ENCODE measurements around the gene SDCCAG8.

The SDCCAG8 gene

DNA sequence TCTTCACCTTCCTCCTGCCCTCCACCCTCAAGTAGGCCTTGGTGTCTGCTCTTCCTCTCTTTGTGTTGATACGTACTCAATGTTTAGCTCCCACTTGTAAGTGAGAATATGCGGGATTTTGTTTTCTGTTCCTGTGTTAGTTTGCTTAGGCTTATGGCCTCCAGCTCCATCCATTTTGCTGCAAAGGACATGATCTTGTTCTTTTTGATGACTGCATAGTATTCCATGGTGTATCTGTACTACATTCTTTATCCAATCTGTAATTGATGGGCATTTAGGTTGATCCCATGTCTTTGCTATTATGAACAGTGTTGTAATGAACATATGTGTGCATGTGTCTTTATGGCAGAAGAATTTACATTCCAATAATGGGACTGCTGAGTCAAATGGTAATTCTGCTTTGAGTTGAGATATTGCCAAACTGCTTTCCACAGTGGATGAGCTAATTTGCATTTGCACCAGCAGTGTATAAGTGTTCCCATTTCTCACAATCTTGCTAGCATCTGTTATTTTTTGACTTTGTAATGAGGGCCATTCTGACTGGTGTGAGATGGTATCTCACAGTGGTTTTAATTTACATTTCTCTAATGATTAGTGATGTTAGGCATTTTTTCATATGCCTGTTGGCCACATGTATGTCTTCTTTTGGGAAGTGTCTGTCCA is 272.7 kb downstream of the SDCCAG8 start:
- TF ChIP-seq EZH2 (IDR thresholded peaks at IDR 0.05) (no peak), POLR2AphosphoS5 (IDR thresholded peaks at IDR 0.05; ENCODE audit: borderline replicate concordance, low read depth, low read length) (no peak), FOXP2 (optimal IDR thresholded peaks at IDR 0.05; ENCODE audit: control extremely low read depth, extremely low read length, insufficient read depth) (no peak)
- H3K4me3 ChIP-seq: no peak overlapping the region
- H3K9ac ChIP-seq (ENCODE audit: insufficient read length): no peak overlapping the region
- no peaks in the 10 kb centered on the region for H3K36me3 ChIP-seq (ENCODE audit: insufficient read depth, low read length)
- H3K9me3 ChIP-seq (ENCODE audit: low read depth, low read length): no peaks in the 10 kb centered on the region
- no peak overlapping the region for H3K27ac ChIP-seq
- DNase-seq (ENCODE audit: low read depth, low spot score): no peak

GRCh38 chr1:243529512-243529911 is 273.7 kb downstream of the SDCCAG8 start:
- H3K27ac ChIP-seq: no peak overlapping the region
- H3K9ac ChIP-seq (ENCODE audit: insufficient read length): no peak overlapping the region
- DNase-seq (ENCODE audit: low read depth, low spot score): no peak
- no peak overlapping the region for H3K4me3 ChIP-seq
- H3K9me3 ChIP-seq (ENCODE audit: low read depth, low read length): no peaks in the 10 kb centered on the region
- TF ChIP-seq POLR2AphosphoS5 (IDR thresholded peaks at IDR 0.05; ENCODE audit: borderline replicate concordance, low read depth, low read length) (no peak), EZH2 (IDR thresholded peaks at IDR 0.05) (no peak), FOXP2 (optimal IDR thresholded peaks at IDR 0.05; ENCODE audit: control extremely low read depth, extremely low read length, insufficient read depth) (no peak)
- no peaks in the 10 kb centered on the region for H3K36me3 ChIP-seq (ENCODE audit: insufficient read depth, low read length)

- TF ChIP-seq EZH2 (IDR thresholded peaks at IDR 0.05) (no peak), POLR2AphosphoS5 (IDR thresholded peaks at IDR 0.05; ENCODE audit: borderline replicate concordance, low read depth, low read length) (no peak), FOXP2 (optimal IDR thresholded peaks at IDR 0.05; ENCODE audit: control extremely low read depth, extremely low read length, insufficient read depth) (no peak)
- Histone ChIP-seq H3K4me3 (no peak overlapping the region), H3K9ac (ENCODE audit: insufficient read length) (no peak overlapping the region), H3K36me3 (ENCODE audit: insufficient read depth, low read length) (no peaks in the 10 kb centered on the region), H3K9me3 (ENCODE audit: low read depth, low read length) (no peaks in the 10 kb centered on the region), H3K27ac (no peak overlapping the region)
- DNase-seq (ENCODE audit: low read depth, low spot score): no peak
Measured at GRCh38 chr1:243535014-243535413, 279.2 kb downstream of the SDCCAG8 start.

DNA sequence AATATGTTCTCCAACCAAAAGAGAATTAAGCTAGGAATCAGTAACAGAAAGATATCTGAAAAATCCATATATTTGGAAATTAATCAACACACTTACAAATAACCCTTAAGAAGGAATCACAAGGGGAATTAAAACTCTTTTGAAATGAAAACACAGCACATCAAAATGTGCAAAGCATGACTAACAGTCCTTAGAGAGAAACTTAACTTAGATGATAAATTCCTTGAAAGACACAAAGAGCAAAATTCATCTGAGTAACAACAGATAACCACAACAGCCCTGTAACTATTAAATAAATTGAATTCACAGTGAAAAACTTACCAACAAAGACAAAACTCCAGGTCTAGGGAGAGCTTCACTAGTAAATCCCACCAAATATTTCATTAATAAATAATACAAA is 283.8 kb downstream of the SDCCAG8 start:
- H3K4me3 ChIP-seq: no peak overlapping the region
- no peaks in the 10 kb centered on the region for H3K36me3 ChIP-seq (ENCODE audit: insufficient read depth, low read length)

GRCh38 chr1:243542739-243543415 is 287.0 kb downstream of the SDCCAG8 start:
- Histone ChIP-seq H3K27ac (no peak overlapping the region), H3K9me3 (ENCODE audit: low read depth, low read length) (no peaks in the 10 kb centered on the region), H3K4me3 (no peak overlapping the region), H3K36me3 (ENCODE audit: insufficient read depth, low read length) (no peaks in the 10 kb centered on the region), H3K9ac (ENCODE audit: insufficient read length) (no peak overlapping the region)
- TF ChIP-seq EZH2 (IDR thresholded peaks at IDR 0.05) (no peak), FOXP2 (optimal IDR thresholded peaks at IDR 0.05; ENCODE audit: control extremely low read depth, extremely low read length, insufficient read depth) (no peak), POLR2AphosphoS5 (IDR thresholded peaks at IDR 0.05; ENCODE audit: borderline replicate concordance, low read depth, low read length) (no peak)
- DNase-seq (ENCODE audit: low read depth, low spot score): no peak

More for the DNA sequence above, 283.8 kb downstream of the SDCCAG8 start:
- DNase-seq (ENCODE audit: low read depth, low spot score): no peak
- Histone ChIP-seq H3K9ac (ENCODE audit: insufficient read length) (no peak overlapping the region), H3K27ac (no peak overlapping the region), H3K9me3 (ENCODE audit: low read depth, low read length) (no peaks in the 10 kb centered on the region)
- no peak for TF ChIP-seq EZH2 (IDR thresholded peaks at IDR 0.05)
- no peak for TF ChIP-seq POLR2AphosphoS5 (IDR thresholded peaks at IDR 0.05; ENCODE audit: borderline replicate concordance, low read depth, low read length)
- TF ChIP-seq FOXP2 (optimal IDR thresholded peaks at IDR 0.05; ENCODE audit: control extremely low read depth, extremely low read length, insufficient read depth): no peak

- H3K27ac ChIP-seq: no peak overlapping the region
- DNase-seq (ENCODE audit: low read depth, low spot score): no peak
- no peak for TF ChIP-seq EZH2 (IDR thresholded peaks at IDR 0.05)
- no peak for TF ChIP-seq POLR2AphosphoS5 (IDR thresholded peaks at IDR 0.05; ENCODE audit: borderline replicate concordance, low read depth, low read length)
- TF ChIP-seq FOXP2 (optimal IDR thresholded peaks at IDR 0.05; ENCODE audit: control extremely low read depth, extremely low read length, insufficient read depth): no peak
- no peak overlapping the region for H3K4me3 ChIP-seq
- no peaks in the 10 kb centered on the region for H3K36me3 ChIP-seq (ENCODE audit: insufficient read depth, low read length)
- no peak overlapping the region for H3K9ac ChIP-seq (ENCODE audit: insufficient read length)
- no peaks in the 10 kb centered on the region for H3K9me3 ChIP-seq (ENCODE audit: low read depth, low read length)
Measured at GRCh38 chr1:243543501-243543900, 287.7 kb downstream of the SDCCAG8 start.

DNA sequence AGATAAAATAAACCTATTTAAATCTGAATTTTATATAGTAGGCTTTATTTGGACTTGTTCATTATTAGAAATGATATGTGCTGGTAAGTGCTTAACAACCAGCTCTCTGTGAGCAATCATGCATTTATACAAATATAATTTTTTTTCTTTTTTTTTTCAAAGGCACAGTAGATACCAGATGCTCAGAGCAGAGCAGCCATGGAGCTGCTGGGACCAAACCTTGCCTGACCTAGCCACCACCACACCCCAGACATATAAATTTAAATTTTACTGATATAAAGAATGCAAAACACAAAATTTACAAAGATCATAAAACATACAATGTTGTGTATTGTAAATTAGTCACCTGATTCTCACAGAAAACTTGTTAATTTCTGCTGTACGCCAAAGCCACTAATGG is 290.6 kb downstream of the SDCCAG8 start:
- no peaks in the 10 kb centered on the region for H3K36me3 ChIP-seq (ENCODE audit: insufficient read depth, low read length)
- no peaks in the 10 kb centered on the region for H3K9me3 ChIP-seq (ENCODE audit: low read depth, low read length)
- DNase-seq (ENCODE audit: low read depth, low spot score): no peak
- no peak overlapping the region for H3K27ac ChIP-seq
- TF ChIP-seq EZH2 (IDR thresholded peaks at IDR 0.05) (no peak), POLR2AphosphoS5 (IDR thresholded peaks at IDR 0.05; ENCODE audit: borderline replicate concordance, low read depth, low read length) (no peak), FOXP2 (optimal IDR thresholded peaks at IDR 0.05; ENCODE audit: control extremely low read depth, extremely low read length, insufficient read depth) (no peak)
- no peak overlapping the region for H3K4me3 ChIP-seq
- no peak overlapping the region for H3K9ac ChIP-seq (ENCODE audit: insufficient read length)

GRCh38 chr1:243547891-243548290 is 292.1 kb downstream of the SDCCAG8 start:
- Histone ChIP-seq H3K9me3 (ENCODE audit: low read depth, low read length) (no peaks in the 10 kb centered on the region), H3K36me3 (ENCODE audit: insufficient read depth, low read length) (no peaks in the 10 kb centered on the region), H3K9ac (ENCODE audit: insufficient read length) (no peak overlapping the region), H3K4me3 (no peak overlapping the region), H3K27ac (no peak overlapping the region)
- DNase-seq (ENCODE audit: low read depth, low spot score): no peak
- TF ChIP-seq EZH2 (IDR thresholded peaks at IDR 0.05) (no peak), FOXP2 (optimal IDR thresholded peaks at IDR 0.05; ENCODE audit: control extremely low read depth, extremely low read length, insufficient read depth) (no peak), POLR2AphosphoS5 (IDR thresholded peaks at IDR 0.05; ENCODE audit: borderline replicate concordance, low read depth, low read length) (no peak)

Measured in SK-N-MC (cell line).